Measurements from ENCODE around the gene IMP4. TPM values are rescaled to one million over a fixed set of nuclear protein-coding genes. Genes with fewer than 3 reads are reported as not detected.

IMP4 gene
- 95.7 and 112 TPM in 2 replicates for total RNA-seq (2014; rRNA removed; shearing (Covaris generic))

- no peaks in the 10 kb centered on the region for H3K9me3 ChIP-seq (replicated peaks)
- peak; percentile 97 for DNase-seq (ENCODE audit: low read depth in 1 of 2, low spot score in 2 of 2)
- H3K27ac ChIP-seq: peak within 1 kb of the TSS; percentile 53
- H3K36me3 ChIP-seq: peaks cover 51% of the 10 kb centered on the region
- H3K4me1 ChIP-seq (replicated peaks): peaks cover 24% of the 10 kb centered on the region
- no peaks in the 10 kb centered on the region for H3K27me3 ChIP-seq (replicated peaks)
- peak within 1 kb of the TSS; percentile 77 for H3K4me3 ChIP-seq
These were observed at the start of gene IMP4 for GRCh38 chr2:130342533-130343275. Gene IMP4 (plus strand): TSS chr2:130342897. CDS start chr2:130342933, 36 bp downstream.

GRCh38 chr2:130300258-130300969 is 42.3 kb upstream of the IMP4 start:
- no peaks in the 10 kb centered on the region for H3K9me3 ChIP-seq (replicated peaks)
- H3K4me1 ChIP-seq (replicated peaks): no peaks in the 10 kb centered on the region
- H3K4me3 ChIP-seq: no peak overlapping the region
- H3K36me3 ChIP-seq: no peaks in the 10 kb centered on the region
- peaks cover 21% of the 10 kb centered on the region for H3K27me3 ChIP-seq (replicated peaks)
- no peak overlapping the region for H3K27ac ChIP-seq
- DNase-seq (ENCODE audit: low read depth in 1 of 2, low spot score in 2 of 2): no peak

- Histone ChIP-seq H3K4me3 (no peak overlapping the region), H3K27me3 (replicated peaks) (peaks cover 22% of the 10 kb centered on the region), H3K27ac (no peak overlapping the region), H3K4me1 (replicated peaks) (no peaks in the 10 kb centered on the region), H3K36me3 (no peaks in the 10 kb centered on the region), H3K9me3 (replicated peaks) (no peaks in the 10 kb centered on the region)
- DNase-seq (ENCODE audit: low read depth in 1 of 2, low spot score in 2 of 2): no peak
These were observed 41.7 kb upstream of the IMP4 start for GRCh38 chr2:130300970-130301348.

GRCh38 chr2:130302164-130302886 is 40.4 kb upstream of the IMP4 start:
- Histone ChIP-seq H3K4me3 (no peak overlapping the region), H3K9me3 (replicated peaks) (no peaks in the 10 kb centered on the region), H3K27me3 (replicated peaks) (peaks cover 27% of the 10 kb centered on the region), H3K4me1 (replicated peaks) (no peaks in the 10 kb centered on the region), H3K36me3 (no peaks in the 10 kb centered on the region), H3K27ac (no peak overlapping the region)
- DNase-seq (ENCODE audit: low read depth in 1 of 2, low spot score in 2 of 2): no peak

- H3K4me3 ChIP-seq: no peak overlapping the region
- DNase-seq (ENCODE audit: low read depth in 1 of 2, low spot score in 2 of 2): no peak
- no peaks in the 10 kb centered on the region for H3K9me3 ChIP-seq (replicated peaks)
- no peaks in the 10 kb centered on the region for H3K4me1 ChIP-seq (replicated peaks)
- H3K27me3 ChIP-seq (replicated peaks): peaks cover 28% of the 10 kb centered on the region
- H3K36me3 ChIP-seq: no peaks in the 10 kb centered on the region
- no peak overlapping the region for H3K27ac ChIP-seq
These were observed 39.5 kb upstream of the IMP4 start for GRCh38 chr2:130303169-130303568.

GRCh38 chr2:130304726-130305125 is 38.0 kb upstream of the IMP4 start:
- no peaks in the 10 kb centered on the region for H3K4me1 ChIP-seq (replicated peaks)

GRCh38 chr2:130307850-130308249 is 34.8 kb upstream of the IMP4 start:
- H3K27me3 ChIP-seq (replicated peaks): peaks cover 25% of the 10 kb centered on the region
- no peak for DNase-seq (ENCODE audit: low read depth in 1 of 2, low spot score in 2 of 2)
- H3K4me3 ChIP-seq: no peak overlapping the region
- H3K27ac ChIP-seq: no peak overlapping the region
- H3K9me3 ChIP-seq (replicated peaks): no peaks in the 10 kb centered on the region
- no peaks in the 10 kb centered on the region for H3K4me1 ChIP-seq (replicated peaks)
- no peaks in the 10 kb centered on the region for H3K36me3 ChIP-seq

More at GRCh38 chr2:130304726-130305125, 38.0 kb upstream of the IMP4 start:
- no peak overlapping the region for H3K27ac ChIP-seq
- H3K4me3 ChIP-seq: no peak overlapping the region
- H3K27me3 ChIP-seq (replicated peaks): peaks cover 25% of the 10 kb centered on the region
- DNase-seq (ENCODE audit: low read depth in 1 of 2, low spot score in 2 of 2): no peak
- H3K36me3 ChIP-seq: no peaks in the 10 kb centered on the region
- H3K9me3 ChIP-seq (replicated peaks): no peaks in the 10 kb centered on the region

GRCh38 chr2:130310881-130311280 is 31.8 kb upstream of the IMP4 start:
- H3K27me3 ChIP-seq (replicated peaks): peaks cover 10% of the 10 kb centered on the region
- H3K9me3 ChIP-seq (replicated peaks): no peaks in the 10 kb centered on the region
- no peaks in the 10 kb centered on the region for H3K36me3 ChIP-seq
- H3K4me1 ChIP-seq (replicated peaks): no peaks in the 10 kb centered on the region
- H3K4me3 ChIP-seq: no peak overlapping the region
- no peak for DNase-seq (ENCODE audit: low read depth in 1 of 2, low spot score in 2 of 2)
- no peak overlapping the region for H3K27ac ChIP-seq

GRCh38 chr2:130313812-130314334 is 28.8 kb upstream of the IMP4 start:
- Histone ChIP-seq H3K4me1 (replicated peaks) (no peaks in the 10 kb centered on the region), H3K4me3 (no peak overlapping the region), H3K9me3 (replicated peaks) (no peaks in the 10 kb centered on the region), H3K27me3 (replicated peaks) (no peaks in the 10 kb centered on the region; the same call in none of the 2 replicates), H3K27ac (no peak overlapping the region), H3K36me3 (no peaks in the 10 kb centered on the region)
- DNase-seq (ENCODE audit: low read depth in 1 of 2, low spot score in 2 of 2): no peak

GRCh38 chr2:130314377-130314776 is 28.3 kb upstream of the IMP4 start:
- H3K4me3 ChIP-seq: no peak overlapping the region
- DNase-seq (ENCODE audit: low read depth in 1 of 2, low spot score in 2 of 2): no peak
- H3K4me1 ChIP-seq (replicated peaks): no peaks in the 10 kb centered on the region
- H3K27me3 ChIP-seq (replicated peaks): no peaks in the 10 kb centered on the region; the same call in 1 of the 2 replicates
- H3K36me3 ChIP-seq: no peaks in the 10 kb centered on the region
- H3K9me3 ChIP-seq (replicated peaks): no peaks in the 10 kb centered on the region
- H3K27ac ChIP-seq: no peak overlapping the region

GRCh38 chr2:130316596-130316995 is 26.1 kb upstream of the IMP4 start:
- no peak overlapping the region for H3K4me3 ChIP-seq
- no peak for DNase-seq (ENCODE audit: low read depth in 1 of 2, low spot score in 2 of 2)
- no peaks in the 10 kb centered on the region for H3K4me1 ChIP-seq (replicated peaks)
- no peaks in the 10 kb centered on the region for H3K9me3 ChIP-seq (replicated peaks)
- peaks cover 3% of the 10 kb centered on the region for H3K27me3 ChIP-seq (replicated peaks)
- H3K36me3 ChIP-seq: no peaks in the 10 kb centered on the region
- no peak overlapping the region for H3K27ac ChIP-seq

GRCh38 chr2:130318906-130319305 is 23.8 kb upstream of the IMP4 start:
- no peaks in the 10 kb centered on the region for H3K9me3 ChIP-seq (replicated peaks)
- peaks cover 10% of the 10 kb centered on the region for H3K27me3 ChIP-seq (replicated peaks)
- H3K36me3 ChIP-seq: no peaks in the 10 kb centered on the region
- DNase-seq (ENCODE audit: low read depth in 1 of 2, low spot score in 2 of 2): no peak
- H3K4me1 ChIP-seq (replicated peaks): no peaks in the 10 kb centered on the region
- H3K27ac ChIP-seq: no peak overlapping the region
- no peak overlapping the region for H3K4me3 ChIP-seq

- H3K36me3 ChIP-seq: no peaks in the 10 kb centered on the region
- DNase-seq (ENCODE audit: low read depth in 1 of 2, low spot score in 2 of 2): no peak
These were observed 23.2 kb upstream of the IMP4 start for GRCh38 chr2:130319536-130319935.

More at GRCh38 chr2:130319536-130319935, 23.2 kb upstream of the IMP4 start:
- Histone ChIP-seq H3K27me3 (replicated peaks) (peaks cover 17% of the 10 kb centered on the region), H3K9me3 (replicated peaks) (no peaks in the 10 kb centered on the region), H3K27ac (no peak overlapping the region), H3K4me1 (replicated peaks) (no peaks in the 10 kb centered on the region), H3K4me3 (no peak overlapping the region)
